ENCODE results near the gene FRMPD1.

GRCh38 chr9:37730839-37731238 is 80.1 kb downstream of the FRMPD1 start:
- TF ChIP-seq TAF1 (IDR thresholded peaks at IDR 0.05; ENCODE audit: borderline replicate concordance, low read depth, low read length) (no peak), POLR2AphosphoS5 (IDR thresholded peaks at IDR 0.05; ENCODE audit: low read depth, low read length) (no peak), POLR2A (IDR thresholded peaks at IDR 0.05; ENCODE audit: low read depth, low read length) (no peak)

All from GM12892 (cell line).